ENCODE data around the gene EFNA5. TPM values are rescaled to one million over a fixed set of nuclear protein-coding genes. Genes with fewer than 3 reads are reported as not detected.

The EFNA5 gene
- total RNA-seq, 4 donors from 2014 or later = 6.8 to 17.9 (median 11.5) TPM

- Histone ChIP-seq H3K4me3 (no peak overlapping the region), H3K9me3 (no peaks in the 10 kb centered on the region), H3K27me3 (no peaks in the 10 kb centered on the region), H3K4me1 (peaks cover 0 to 21% (median 7%) of the 10 kb centered on the region in 3 donors), H3K27ac (no peak overlapping the region), H3K36me3 (no peaks in the 10 kb centered on the region)
- DNase-seq = no peak
- WGBS, 2 donors = 96% methylated on average over 6 to 7 of the region's 7 CpGs
- intact Hi-C loops (cut with DNase I) = no loop called here
- TF ChIP-seq POLR2A (IDR thresholded peaks at IDR 0.05) = no peak
- TF ChIP-seq CTCF (IDR thresholded peaks at IDR 0.05) = no peak
Observed at GRCh38 chr5:107515521-107516080, 155.1 kb downstream of the EFNA5 start.

- Histone ChIP-seq H3K9me3 (no peaks in the 10 kb centered on the region), H3K27me3 (no peaks in the 10 kb centered on the region), H3K4me1 (peaks cover 0 to 8% (median 0%) of the 10 kb centered on the region in 3 donors), H3K4me3 (no peak overlapping the region), H3K27ac (no peak overlapping the region), H3K36me3 (no peaks in the 10 kb centered on the region)
- DNase-seq = no peak
- TF ChIP-seq CTCF (IDR thresholded peaks at IDR 0.05) (no peak), POLR2A (IDR thresholded peaks at IDR 0.05) (no peak)
- intact Hi-C loops (cut with DNase I) = no loop called here
- WGBS, 2 donors = 48 to 77% methylated on average over 2 of the region's 2 CpGs
Observed at GRCh38 chr5:107514305-107514704, 156.4 kb downstream of the EFNA5 start.

- TF ChIP-seq POLR2A (IDR thresholded peaks at IDR 0.05) (no peak), CTCF (IDR thresholded peaks at IDR 0.05) (no peak)
- no peak for DNase-seq
- no peaks in the 10 kb centered on the region for H3K36me3 ChIP-seq
- no peaks in the 10 kb centered on the region for H3K9me3 ChIP-seq
- H3K4me1 ChIP-seq = peaks cover 0 to 2% (median 0%) of the 10 kb centered on the region in 3 donors
- 75 to 79% methylated on average over 10 of the region's 10 CpGs for WGBS, 2 donors
- H3K4me3 ChIP-seq = no peak overlapping the region
- intact Hi-C loops (cut with DNase I) = no loop called here
- H3K27ac ChIP-seq = no peak overlapping the region
- no peaks in the 10 kb centered on the region for H3K27me3 ChIP-seq
Observed at GRCh38 chr5:107513337-107514085, 157.2 kb downstream of the EFNA5 start.

GRCh38 chr5:107512029-107512428 is 158.7 kb downstream of the EFNA5 start:
- H3K27me3 ChIP-seq = no peaks in the 10 kb centered on the region
- H3K36me3 ChIP-seq = no peaks in the 10 kb centered on the region
- H3K27ac ChIP-seq = no peak overlapping the region
- 86 to 93% methylated on average over 3 of the region's 3 CpGs for WGBS, 2 donors
- H3K4me3 ChIP-seq = no peak overlapping the region
- TF ChIP-seq CTCF (IDR thresholded peaks at IDR 0.05) (no peak), POLR2A (IDR thresholded peaks at IDR 0.05) (no peak)
- DNase-seq = no peak
- no peaks in the 10 kb centered on the region for H3K9me3 ChIP-seq
- intact Hi-C loops (cut with DNase I) = no loop called here
- no peaks in the 10 kb centered on the region for H3K4me1 ChIP-seq

- Histone ChIP-seq H3K27ac (no peak overlapping the region), H3K36me3 (no peaks in the 10 kb centered on the region), H3K4me3 (no peak overlapping the region), H3K9me3 (no peaks in the 10 kb centered on the region), H3K27me3 (no peaks in the 10 kb centered on the region), H3K4me1 (no peaks in the 10 kb centered on the region)
- no peak for DNase-seq
- TF ChIP-seq CTCF (IDR thresholded peaks at IDR 0.05) (no peak), POLR2A (IDR thresholded peaks at IDR 0.05) (no peak)
- WGBS, 2 donors = 92 to 95% methylated on average over 3 of the region's 3 CpGs
- intact Hi-C loops (cut with DNase I) = no loop called here
Observed at GRCh38 chr5:107510125-107510524, 160.6 kb downstream of the EFNA5 start.

Measured in esophagus squamous epithelium (tissue), 5 donors.